Stimulated activated CD4-positive, alpha-beta T cell treated with anti-CD3 and anti-CD28 coated beads, Interleukin-1b, Interleukin-23, amount 100 ng/mL, for 4 hours (primary cell): ENCODE data around the gene CCAR1.
"Not testable (repeated sequence)": the region's sequence is repeated elsewhere in the genome, so short reads cannot be mapped to it uniquely, and the experiment has no call there.

ENCODE experiments used
- DNase-seq, 2 donors: peaks; one replicate each; pipeline ENCODE4 v3.0.0-alpha.2; 2020; ENCODE audit warnings: low read depth in 2 of 2

The CCAR1 gene

GRCh38 chr10:68756766-68757165, 35.7 kb downstream of the CCAR1 start:
- DNase-seq, result no peak

- no peak for DNase-seq
These were observed 38.3 kb downstream of the CCAR1 start for GRCh38 chr10:68759223-68759863.

- no peak for DNase-seq
These were observed 38.9 kb downstream of the CCAR1 start for GRCh38 chr10:68759967-68760366.

GRCh38 chr10:68767407-68767806, 46.4 kb downstream of the CCAR1 start:
- not testable (repeated sequence) for DNase-seq

GRCh38 chr10:68781613-68782574, 60.9 kb downstream of the CCAR1 start:
- no peak for DNase-seq

GRCh38 chr10:68784476-68784875, 63.4 kb downstream of the CCAR1 start:
- DNase-seq, result no peak

- no peak for DNase-seq
These were observed 66.8 kb downstream of the CCAR1 start for GRCh38 chr10:68787813-68788212.

GRCh38 chr10:68790476-68790875, 69.4 kb downstream of the CCAR1 start:
- DNase-seq, result no peak

GRCh38 chr10:68792115-68792514, 71.1 kb downstream of the CCAR1 start:
- DNase-seq, result no peak

GRCh38 chr10:68795886-68796532, 75.0 kb downstream of the CCAR1 start:
- DNase-seq, result no peak

GRCh38 chr10:68796605-68797004, 75.6 kb downstream of the CCAR1 start:
- DNase-seq, result no peak

GRCh38 chr10:68800211-68800610, 79.2 kb downstream of the CCAR1 start:
- no peak for DNase-seq

- no peak for DNase-seq
These were observed 83.7 kb downstream of the CCAR1 start for GRCh38 chr10:68804692-68805091.

GRCh38 chr10:68810830-68811229, 89.8 kb downstream of the CCAR1 start:
- DNase-seq, result not testable (repeated sequence)

GRCh38 chr10:68811314-68812009, 90.4 kb downstream of the CCAR1 start:
- no peak for DNase-seq

- no peak for DNase-seq
These were observed 91.4 kb downstream of the CCAR1 start for GRCh38 chr10:68812420-68812819.

GRCh38 chr10:68813559-68813958, 92.5 kb downstream of the CCAR1 start:
- DNase-seq, result no peak

- DNase-seq, result no peak
These were observed 95.9 kb downstream of the CCAR1 start for GRCh38 chr10:68816796-68817412.

GRCh38 chr10:68820359-68820758, 99.3 kb downstream of the CCAR1 start:
- not testable (repeated sequence) for DNase-seq

GRCh38 chr10:68822626-68823025, 101.6 kb downstream of the CCAR1 start:
- not testable (repeated sequence) for DNase-seq
